ENCODE results near the gene ULK4.

The ULK4 gene

DNA sequence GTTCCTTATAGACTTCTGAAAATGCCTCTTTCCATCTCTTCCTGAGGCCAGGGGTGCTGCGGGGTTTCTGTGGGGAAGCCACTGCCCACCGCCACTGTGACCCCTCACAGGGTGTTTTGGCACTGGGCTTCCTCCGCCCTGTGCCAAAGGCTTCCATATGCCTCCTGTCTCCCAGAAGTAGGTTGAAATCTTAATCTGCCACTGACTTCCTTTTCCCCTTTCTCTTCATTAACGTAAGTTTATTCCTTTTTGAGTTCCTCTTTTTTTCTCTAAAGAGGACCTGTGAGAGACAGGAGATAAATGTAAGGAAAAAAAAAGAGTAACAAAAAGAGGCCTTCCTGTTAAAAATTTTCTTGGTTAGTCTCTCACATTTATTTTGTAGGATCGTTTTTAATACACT is 542.1 kb downstream of the ULK4 start:
- no peak for DNase-seq (ENCODE audit: low read depth)
- H3K4me3 ChIP-seq (ENCODE audit: control insufficient read depth, low read depth, low read length) = no peak overlapping the region
- TF ChIP-seq, protein P1, sequence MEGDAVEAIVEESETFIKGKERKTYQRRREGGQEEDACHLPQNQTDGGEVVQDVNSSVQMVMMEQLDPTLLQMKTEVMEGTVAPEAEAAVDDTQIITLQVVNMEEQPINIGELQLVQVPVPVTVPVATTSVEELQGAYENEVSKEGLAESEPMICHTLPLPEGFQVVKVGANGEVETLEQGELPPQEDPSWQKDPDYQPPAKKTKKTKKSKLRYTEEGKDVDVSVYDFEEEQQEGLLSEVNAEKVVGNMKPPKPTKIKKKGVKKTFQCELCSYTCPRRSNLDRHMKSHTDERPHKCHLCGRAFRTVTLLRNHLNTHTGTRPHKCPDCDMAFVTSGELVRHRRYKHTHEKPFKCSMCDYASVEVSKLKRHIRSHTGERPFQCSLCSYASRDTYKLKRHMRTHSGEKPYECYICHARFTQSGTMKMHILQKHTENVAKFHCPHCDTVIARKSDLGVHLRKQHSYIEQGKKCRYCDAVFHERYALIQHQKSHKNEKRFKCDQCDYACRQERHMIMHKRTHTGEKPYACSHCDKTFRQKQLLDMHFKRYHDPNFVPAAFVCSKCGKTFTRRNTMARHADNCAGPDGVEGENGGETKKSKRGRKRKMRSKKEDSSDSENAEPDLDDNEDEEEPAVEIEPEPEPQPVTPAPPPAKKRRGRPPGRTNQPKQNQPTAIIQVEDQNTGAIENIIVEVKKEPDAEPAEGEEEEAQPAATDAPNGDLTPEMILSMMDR (IDR thresholded peaks at IDR 0.05; ENCODE audit: control insufficient read depth, insufficient read depth, low read depth, low read length, missing control alignments) = no peak

DNA sequence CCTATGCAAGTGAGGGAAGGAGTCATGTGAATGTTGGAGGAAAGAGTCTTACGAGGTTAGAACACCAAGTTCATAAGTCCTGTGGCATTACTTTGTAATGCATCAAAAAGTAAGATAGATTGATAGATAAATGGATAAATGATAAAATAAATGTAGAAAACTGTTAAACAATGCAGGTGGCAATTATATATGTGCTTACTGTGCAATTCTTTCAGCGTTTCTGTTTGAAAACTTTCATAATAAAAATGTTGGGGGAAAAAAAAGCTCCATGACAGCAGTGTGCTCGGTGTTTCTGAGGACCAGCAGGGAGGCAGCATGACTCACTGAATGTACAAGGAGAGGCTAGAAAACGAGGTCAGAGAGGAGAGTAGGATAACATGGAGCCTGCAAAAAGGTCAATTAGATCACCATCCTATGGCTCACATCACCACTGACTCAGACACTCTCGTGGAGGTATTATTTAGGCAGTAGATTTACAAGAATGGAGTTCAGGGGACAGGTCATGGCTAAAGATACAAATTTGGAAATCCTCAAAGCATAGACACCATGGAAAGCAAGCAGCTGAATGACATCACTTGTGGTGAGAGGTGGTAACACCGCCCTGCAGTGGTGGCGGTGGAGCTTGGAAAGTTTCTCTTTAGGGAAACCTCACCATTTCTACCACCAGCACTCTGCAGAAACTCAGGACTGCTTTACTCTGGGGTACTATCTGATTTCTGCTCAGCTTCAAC is 542.8 kb downstream of the ULK4 start:
- DNase-seq (ENCODE audit: low read depth) = no peak
- H3K4me3 ChIP-seq (ENCODE audit: control insufficient read depth, low read depth, low read length) = no peak overlapping the region
- TF ChIP-seq, protein P1 (IDR thresholded peaks at IDR 0.05; ENCODE audit: control insufficient read depth, insufficient read depth, low read depth, low read length, missing control alignments) = peak; percentile 11

DNA sequence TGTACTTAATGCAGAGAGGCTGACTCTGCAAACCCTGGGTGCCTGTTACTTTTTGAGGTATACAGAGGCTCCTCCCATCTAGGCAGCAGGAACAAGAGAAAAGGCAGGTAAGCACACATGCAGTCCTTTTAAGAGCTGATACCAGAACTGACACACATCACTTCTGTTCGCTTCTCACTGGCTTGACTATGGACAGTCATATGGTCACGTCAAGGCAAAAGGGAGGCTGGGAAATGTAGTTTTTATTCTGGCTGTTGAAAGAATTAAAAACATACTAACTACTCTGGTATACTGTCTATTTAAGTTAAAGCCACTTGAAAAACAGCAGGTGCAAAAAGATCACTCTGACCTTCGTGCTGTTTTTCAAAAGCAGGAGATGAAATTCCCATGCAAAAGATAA is 544.3 kb downstream of the ULK4 start:
- H3K4me3 ChIP-seq (ENCODE audit: control insufficient read depth, low read depth, low read length) = no peak overlapping the region
- TF ChIP-seq, protein P1 (IDR thresholded peaks at IDR 0.05; ENCODE audit: control insufficient read depth, insufficient read depth, low read depth, low read length, missing control alignments) = no peak
- DNase-seq (ENCODE audit: low read depth) = no peak

- DNase-seq (ENCODE audit: low read depth) = no peak
- H3K4me3 ChIP-seq (ENCODE audit: control insufficient read depth, low read depth, low read length) = no peak overlapping the region
- TF ChIP-seq, protein P1 (IDR thresholded peaks at IDR 0.05; ENCODE audit: control insufficient read depth, insufficient read depth, low read depth, low read length, missing control alignments) = no peak
Measured at GRCh38 chr3:41411065-41411464, 550.8 kb downstream of the ULK4 start.

GRCh38 chr3:41405466-41405865 is 556.4 kb downstream of the ULK4 start:
- TF ChIP-seq, protein P1 (IDR thresholded peaks at IDR 0.05; ENCODE audit: control insufficient read depth, insufficient read depth, low read depth, low read length, missing control alignments) = no peak
- no peak for DNase-seq (ENCODE audit: low read depth)
- H3K4me3 ChIP-seq (ENCODE audit: control insufficient read depth, low read depth, low read length) = no peak overlapping the region

- TF ChIP-seq, protein P1 (IDR thresholded peaks at IDR 0.05; ENCODE audit: control insufficient read depth, insufficient read depth, low read depth, low read length, missing control alignments) = no peak
- DNase-seq (ENCODE audit: low read depth) = no peak
- no peak overlapping the region for H3K4me3 ChIP-seq (ENCODE audit: control insufficient read depth, low read depth, low read length)
Measured at GRCh38 chr3:41404582-41404981, 557.3 kb downstream of the ULK4 start.
